Brain microvascular endothelial cell (primary cell): ENCODE measurements around the gene CEP350.

Experiments
- DNase-seq: peaks from one replicate; pipeline ENCODE4 v3.0.0-alpha.2; 2020
- H3K27ac ChIP-seq: fragments of 250-450 bp; sonication (Bioruptor Pico); 2 replicates; pipeline ENCODE4 v1.5.1; 2020; ENCODE audit warnings: mild to moderate bottlenecking, moderate library complexity
- H3K27me3 ChIP-seq: fragments of 250-450 bp; sonication (Bioruptor Pico); replicated peaks from 2 replicates; pipeline ENCODE4 v1.5.1; 2020; ENCODE audit warnings: mild to moderate bottlenecking
- H3K36me3 ChIP-seq: fragments of 250-450 bp; sonication (Bioruptor Pico); replicated peaks from 2 replicates; pipeline ENCODE4 v1.5.1; 2020; ENCODE audit warnings: mild to moderate bottlenecking
- H3K4me3 ChIP-seq: 2 replicates; pipeline ENCODE4 v1.5.1; 2011; ENCODE audit warnings: low read depth, mild to moderate bottlenecking, control low read depth, low read length, moderate library complexity
- in situ Hi-C: cut with HindIII; loops from 2 replicates; pipeline ENCODE4 v1.10.0; 2017; ENCODE audit warnings: low sequenced_read_pairs, low pct_ligation_motif_present
- TF ChIP-seq, protein P1 (sequence below): IDR thresholded peaks from 2 replicates; pipeline ENCODE4 v1.5.1; 2011; ENCODE audit warnings: low read depth, mild to moderate bottlenecking, moderate library complexity, low read length, control low read depth, inconsistent platforms; ENCODE audit errors: missing control alignments

CEP350 gene

GRCh38 chr1:180136331-180136967 lies 181.8 kb downstream of the CEP350 start:
- in situ Hi-C loops = no loop called here

GRCh38 chr1:180136968-180137356 lies 182.4 kb downstream of the CEP350 start:
- TF ChIP-seq, protein P1, sequence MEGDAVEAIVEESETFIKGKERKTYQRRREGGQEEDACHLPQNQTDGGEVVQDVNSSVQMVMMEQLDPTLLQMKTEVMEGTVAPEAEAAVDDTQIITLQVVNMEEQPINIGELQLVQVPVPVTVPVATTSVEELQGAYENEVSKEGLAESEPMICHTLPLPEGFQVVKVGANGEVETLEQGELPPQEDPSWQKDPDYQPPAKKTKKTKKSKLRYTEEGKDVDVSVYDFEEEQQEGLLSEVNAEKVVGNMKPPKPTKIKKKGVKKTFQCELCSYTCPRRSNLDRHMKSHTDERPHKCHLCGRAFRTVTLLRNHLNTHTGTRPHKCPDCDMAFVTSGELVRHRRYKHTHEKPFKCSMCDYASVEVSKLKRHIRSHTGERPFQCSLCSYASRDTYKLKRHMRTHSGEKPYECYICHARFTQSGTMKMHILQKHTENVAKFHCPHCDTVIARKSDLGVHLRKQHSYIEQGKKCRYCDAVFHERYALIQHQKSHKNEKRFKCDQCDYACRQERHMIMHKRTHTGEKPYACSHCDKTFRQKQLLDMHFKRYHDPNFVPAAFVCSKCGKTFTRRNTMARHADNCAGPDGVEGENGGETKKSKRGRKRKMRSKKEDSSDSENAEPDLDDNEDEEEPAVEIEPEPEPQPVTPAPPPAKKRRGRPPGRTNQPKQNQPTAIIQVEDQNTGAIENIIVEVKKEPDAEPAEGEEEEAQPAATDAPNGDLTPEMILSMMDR = no peak
- no peaks in the 10 kb centered on the region for H3K36me3 ChIP-seq
- H3K27ac ChIP-seq = no peak overlapping the region
- H3K27me3 ChIP-seq = no peaks in the 10 kb centered on the region
- no peak overlapping the region for H3K4me3 ChIP-seq
- no peak for DNase-seq
- in situ Hi-C loops = no loop called here

More at GRCh38 chr1:180136331-180136967, 181.8 kb downstream of the CEP350 start:
- Histone ChIP-seq H3K27me3 (no peaks in the 10 kb centered on the region), H3K36me3 (no peaks in the 10 kb centered on the region), H3K27ac (no peak overlapping the region), H3K4me3 (no peak overlapping the region)
- TF ChIP-seq, protein P1 = no peak
- DNase-seq = no peak

DNA sequence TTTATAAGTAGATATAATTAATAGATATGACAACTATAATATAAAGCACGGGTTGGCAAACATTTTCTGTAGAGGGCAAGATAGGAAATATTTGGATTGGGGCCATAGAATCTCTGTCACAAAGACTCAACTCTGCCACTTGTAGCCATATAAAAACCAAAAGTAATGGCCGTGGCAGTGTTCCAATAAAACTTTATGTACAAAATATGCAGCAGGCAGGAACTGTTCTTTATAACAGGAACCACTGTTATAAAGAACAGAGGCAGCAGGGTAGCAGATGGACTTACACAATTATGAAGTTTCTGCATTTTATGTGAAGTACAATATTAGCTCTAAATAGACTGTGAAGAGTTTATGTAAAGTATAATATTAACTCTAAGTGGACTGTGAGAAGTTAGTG lies 183.2 kb downstream of the CEP350 start:
- no peaks in the 10 kb centered on the region for H3K27me3 ChIP-seq
- H3K4me3 ChIP-seq = no peak overlapping the region
- no peak for DNase-seq
- TF ChIP-seq, protein P1 = no peak
- no peak overlapping the region for H3K27ac ChIP-seq
- no peaks in the 10 kb centered on the region for H3K36me3 ChIP-seq
- in situ Hi-C loops = no loop called here

DNA sequence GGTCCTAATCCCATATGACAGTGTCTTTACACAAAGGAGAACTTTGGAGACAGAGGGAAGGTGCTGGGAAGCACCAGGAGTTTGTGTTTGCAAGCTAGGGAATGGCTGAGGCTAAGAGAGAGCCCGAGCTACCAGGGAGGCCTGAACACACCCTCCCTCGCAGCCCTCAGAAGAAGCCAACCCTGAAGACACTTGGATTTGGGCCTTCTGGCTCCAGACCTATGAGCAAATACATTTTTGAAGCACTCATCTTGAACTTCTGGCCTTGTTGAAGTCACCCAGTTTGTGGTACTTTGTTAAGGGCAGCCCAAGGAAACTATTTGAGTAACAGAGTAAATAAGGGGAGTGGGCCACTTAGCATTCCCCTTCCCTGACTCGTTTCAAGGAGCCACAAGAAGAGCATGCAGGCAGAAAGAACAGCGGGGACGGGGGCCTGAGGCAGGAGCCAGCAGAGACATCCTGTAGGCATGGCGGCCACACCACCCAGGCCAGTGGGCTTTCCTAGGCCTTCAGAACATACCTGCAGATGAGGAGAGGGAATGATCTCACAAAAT lies 186.8 kb downstream of the CEP350 start:
- in situ Hi-C loops = no loop called here
- no peak for DNase-seq
- Histone ChIP-seq H3K27ac (no peak overlapping the region), H3K36me3 (no peaks in the 10 kb centered on the region), H3K27me3 (no peaks in the 10 kb centered on the region), H3K4me3 (no peak overlapping the region)
- TF ChIP-seq, protein P1 = no peak

DNA sequence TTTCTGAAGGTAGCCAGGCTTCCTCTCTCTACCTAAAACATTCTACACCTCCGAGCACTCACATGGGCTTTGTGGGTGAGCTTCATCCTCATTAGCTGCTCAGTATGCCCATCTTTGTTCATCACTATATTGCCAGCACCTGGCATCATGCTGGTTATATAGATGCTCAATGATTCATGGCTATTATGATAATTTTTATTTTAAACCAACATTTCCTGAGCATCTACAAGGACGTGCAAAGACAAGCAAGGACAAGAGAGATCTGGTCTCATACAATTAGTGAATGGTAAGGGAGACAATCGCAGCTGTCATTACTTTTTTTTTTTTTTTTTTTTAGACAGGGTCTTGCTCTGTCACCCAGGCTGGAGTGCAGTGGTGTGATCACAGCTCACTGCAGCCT lies 188.7 kb downstream of the CEP350 start:
- no peak for DNase-seq

More for the DNA sequence above, 188.7 kb downstream of the CEP350 start:
- Histone ChIP-seq H3K27ac (no peak overlapping the region), H3K27me3 (no peaks in the 10 kb centered on the region), H3K4me3 (no peak overlapping the region), H3K36me3 (no peaks in the 10 kb centered on the region)
- TF ChIP-seq, protein P1 = no peak
- in situ Hi-C loops = no loop called here
